ENCODE data around the gene SERPINE1. TPM values are rescaled to one million over a fixed set of nuclear protein-coding genes. Genes with fewer than 3 reads are reported as not detected.

SERPINE1 gene
- total RNA-seq, 1 experiment from 2014 or later, result 12.8 TPM

DNA sequence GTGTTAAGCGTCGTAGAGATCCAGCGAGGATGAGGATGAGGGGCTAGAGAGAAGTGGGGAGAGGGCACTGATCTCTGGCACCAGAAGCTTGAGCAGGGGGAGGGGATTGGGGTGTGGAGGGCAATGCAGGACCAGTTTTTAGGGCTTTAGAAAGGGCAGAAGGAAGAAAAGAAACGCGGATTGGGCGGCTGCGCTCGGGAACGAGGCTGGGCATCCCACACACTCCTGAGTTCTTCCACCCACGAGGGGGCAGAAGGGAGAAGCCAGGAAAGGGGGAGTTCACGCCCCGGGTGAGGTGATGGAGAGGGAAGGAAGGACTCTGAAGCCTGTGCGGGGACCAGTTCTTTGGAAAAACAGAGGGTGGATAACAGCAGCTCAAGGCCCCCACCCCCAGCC lies 44.5 kb downstream of the SERPINE1 start:
- CTCF ChIA-PET, result interaction anchor here (1.0 to 1.6 kb wide), 3 partner anchors 21 to 111 kb away, joined by 3 to 12 read pairs (median 4); no protein-coding TSS in a partner anchor
- RAD21 ChIA-PET (ENCODE audit: low non-redundant PET in 1 of 2, low total read pairs in 2 of 2, uncharacterized antibody in 2 of 2, unreplicated experiment in 2 of 2), result no interaction called here
- Histone ChIP-seq H3K4me3 (replicated peaks in 1 of 2; ENCODE audit: low read depth in 1 of 2, low read length in 2 of 2) (no peak overlapping the region), H4K20me1 (ENCODE audit: insufficient read depth) (no peaks in the 10 kb centered on the region), H3K79me2 (ENCODE audit: insufficient read depth, low read length) (no peaks in the 10 kb centered on the region), H3K36me3 (ENCODE audit: control insufficient read depth in 1 of 2, insufficient read depth in 2 of 2, low read length in 2 of 2) (no peaks in the 10 kb centered on the region), H3K4me2 (ENCODE audit: low read length) (no peak overlapping the region), H3K9me2 (ENCODE audit: insufficient read depth) (no peaks in the 10 kb centered on the region), H2AFZ (ENCODE audit: low read depth, low read length, poor library complexity, severe bottlenecking) (no peak overlapping the region), H3K27ac (ENCODE audit: low read depth, low read length) (no peak overlapping the region), H3K9me3 (ENCODE audit: control insufficient read depth in 1 of 2, insufficient read depth in 1 of 2, low read depth in 1 of 2, low read length in 2 of 2) (no peaks in the 10 kb centered on the region), H3K27me3 (ENCODE audit: insufficient read depth, low read length) (no peaks in the 10 kb centered on the region), H3K9ac (ENCODE audit: low read length) (no peak overlapping the region), H3K4me1 (ENCODE audit: control insufficient read depth in 1 of 2, insufficient read depth in 2 of 2, low read length in 2 of 2) (peaks cover 42 to 71% of the 10 kb centered on the region in 2 experiments)
- no peak for TF ChIP-seq ZFX (IDR thresholded peaks at IDR 0.05)
- no peak for TF ChIP-seq ZNF274 (IDR thresholded peaks at IDR 0.05; ENCODE audit: low read depth, low read length)
- no peak for TF ChIP-seq SIN3A (IDR thresholded peaks at IDR 0.05; ENCODE audit: low read depth)
- TF ChIP-seq SP1 (IDR thresholded peaks at IDR 0.05; ENCODE audit: low read depth), result no peak
- TF ChIP-seq CBX3 (IDR thresholded peaks at IDR 0.05; ENCODE audit: low read depth), result no peak
- TF ChIP-seq POLR2AphosphoS5 (IDR thresholded peaks at IDR 0.05; ENCODE audit: low read depth, low read length), result no peak
- no peak for TF ChIP-seq EZH2phosphoT487 (IDR thresholded peaks at IDR 0.05; ENCODE audit: borderline replicate concordance)
- no peak for TF ChIP-seq RAD21 (IDR thresholded peaks at IDR 0.05; ENCODE audit: low read depth)
- no peak for TF ChIP-seq POLR2A (IDR thresholded peaks at IDR 0.05; ENCODE audit: borderline replicate concordance, extremely low read depth, insufficient read depth, insufficient read length)
- TF ChIP-seq, protein P1, sequence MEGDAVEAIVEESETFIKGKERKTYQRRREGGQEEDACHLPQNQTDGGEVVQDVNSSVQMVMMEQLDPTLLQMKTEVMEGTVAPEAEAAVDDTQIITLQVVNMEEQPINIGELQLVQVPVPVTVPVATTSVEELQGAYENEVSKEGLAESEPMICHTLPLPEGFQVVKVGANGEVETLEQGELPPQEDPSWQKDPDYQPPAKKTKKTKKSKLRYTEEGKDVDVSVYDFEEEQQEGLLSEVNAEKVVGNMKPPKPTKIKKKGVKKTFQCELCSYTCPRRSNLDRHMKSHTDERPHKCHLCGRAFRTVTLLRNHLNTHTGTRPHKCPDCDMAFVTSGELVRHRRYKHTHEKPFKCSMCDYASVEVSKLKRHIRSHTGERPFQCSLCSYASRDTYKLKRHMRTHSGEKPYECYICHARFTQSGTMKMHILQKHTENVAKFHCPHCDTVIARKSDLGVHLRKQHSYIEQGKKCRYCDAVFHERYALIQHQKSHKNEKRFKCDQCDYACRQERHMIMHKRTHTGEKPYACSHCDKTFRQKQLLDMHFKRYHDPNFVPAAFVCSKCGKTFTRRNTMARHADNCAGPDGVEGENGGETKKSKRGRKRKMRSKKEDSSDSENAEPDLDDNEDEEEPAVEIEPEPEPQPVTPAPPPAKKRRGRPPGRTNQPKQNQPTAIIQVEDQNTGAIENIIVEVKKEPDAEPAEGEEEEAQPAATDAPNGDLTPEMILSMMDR (IDR thresholded peaks at IDR 0.05 in 2 of 3, conservative IDR thresholded peaks at IDR 0.05 in 1 of 3; ENCODE audit: borderline replicate concordance in 1 of 3, insufficient read depth in 1 of 3, low read depth in 2 of 3, low read length in 2 of 3), result no peak
- TF ChIP-seq EZH2 (IDR thresholded peaks at IDR 0.05), result no peak
- no peak for TF ChIP-seq YY1 (IDR thresholded peaks at IDR 0.05; ENCODE audit: extremely low read depth, insufficient replicate concordance, low read depth, low read length)
- TF ChIP-seq, protein P2, sequence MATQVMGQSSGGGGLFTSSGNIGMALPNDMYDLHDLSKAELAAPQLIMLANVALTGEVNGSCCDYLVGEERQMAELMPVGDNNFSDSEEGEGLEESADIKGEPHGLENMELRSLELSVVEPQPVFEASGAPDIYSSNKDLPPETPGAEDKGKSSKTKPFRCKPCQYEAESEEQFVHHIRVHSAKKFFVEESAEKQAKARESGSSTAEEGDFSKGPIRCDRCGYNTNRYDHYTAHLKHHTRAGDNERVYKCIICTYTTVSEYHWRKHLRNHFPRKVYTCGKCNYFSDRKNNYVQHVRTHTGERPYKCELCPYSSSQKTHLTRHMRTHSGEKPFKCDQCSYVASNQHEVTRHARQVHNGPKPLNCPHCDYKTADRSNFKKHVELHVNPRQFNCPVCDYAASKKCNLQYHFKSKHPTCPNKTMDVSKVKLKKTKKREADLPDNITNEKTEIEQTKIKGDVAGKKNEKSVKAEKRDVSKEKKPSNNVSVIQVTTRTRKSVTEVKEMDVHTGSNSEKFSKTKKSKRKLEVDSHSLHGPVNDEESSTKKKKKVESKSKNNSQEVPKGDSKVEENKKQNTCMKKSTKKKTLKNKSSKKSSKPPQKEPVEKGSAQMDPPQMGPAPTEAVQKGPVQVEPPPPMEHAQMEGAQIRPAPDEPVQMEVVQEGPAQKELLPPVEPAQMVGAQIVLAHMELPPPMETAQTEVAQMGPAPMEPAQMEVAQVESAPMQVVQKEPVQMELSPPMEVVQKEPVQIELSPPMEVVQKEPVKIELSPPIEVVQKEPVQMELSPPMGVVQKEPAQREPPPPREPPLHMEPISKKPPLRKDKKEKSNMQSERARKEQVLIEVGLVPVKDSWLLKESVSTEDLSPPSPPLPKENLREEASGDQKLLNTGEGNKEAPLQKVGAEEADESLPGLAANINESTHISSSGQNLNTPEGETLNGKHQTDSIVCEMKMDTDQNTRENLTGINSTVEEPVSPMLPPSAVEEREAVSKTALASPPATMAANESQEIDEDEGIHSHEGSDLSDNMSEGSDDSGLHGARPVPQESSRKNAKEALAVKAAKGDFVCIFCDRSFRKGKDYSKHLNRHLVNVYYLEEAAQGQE (IDR thresholded peaks at IDR 0.05; ENCODE audit: low read depth), result no peak
- TF ChIP-seq ELF1 (IDR thresholded peaks at IDR 0.05; ENCODE audit: borderline replicate concordance, low read depth), result no peak
- TF ChIP-seq, protein P3, sequence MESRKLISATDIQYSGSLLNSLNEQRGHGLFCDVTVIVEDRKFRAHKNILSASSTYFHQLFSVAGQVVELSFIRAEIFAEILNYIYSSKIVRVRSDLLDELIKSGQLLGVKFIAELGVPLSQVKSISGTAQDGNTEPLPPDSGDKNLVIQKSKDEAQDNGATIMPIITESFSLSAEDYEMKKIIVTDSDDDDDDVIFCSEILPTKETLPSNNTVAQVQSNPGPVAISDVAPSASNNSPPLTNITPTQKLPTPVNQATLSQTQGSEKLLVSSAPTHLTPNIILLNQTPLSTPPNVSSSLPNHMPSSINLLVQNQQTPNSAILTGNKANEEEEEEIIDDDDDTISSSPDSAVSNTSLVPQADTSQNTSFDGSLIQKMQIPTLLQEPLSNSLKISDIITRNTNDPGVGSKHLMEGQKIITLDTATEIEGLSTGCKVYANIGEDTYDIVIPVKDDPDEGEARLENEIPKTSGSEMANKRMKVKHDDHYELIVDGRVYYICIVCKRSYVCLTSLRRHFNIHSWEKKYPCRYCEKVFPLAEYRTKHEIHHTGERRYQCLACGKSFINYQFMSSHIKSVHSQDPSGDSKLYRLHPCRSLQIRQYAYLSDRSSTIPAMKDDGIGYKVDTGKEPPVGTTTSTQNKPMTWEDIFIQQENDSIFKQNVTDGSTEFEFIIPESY (IDR thresholded peaks at IDR 0.05; ENCODE audit: extremely low read depth, insufficient replicate concordance, low read length), result no peak
- ATAC-seq, result no peak
- BruUV-seq (replicated peaks), result no TSS peak
- POLR2A ChIA-PET, result interaction anchor here (1.1 kb wide), 1 partner anchor 9 kb away, joined by 3 read pairs; no protein-coding TSS in a partner anchor
- no peak for DNase-seq (ENCODE audit: low read depth, low spot score)
- intact Hi-C loops (cut with micrococcal nuclease), result no loop called here
